ENCODE data around the gene DNAH6. TPM values are rescaled to one million over a fixed set of nuclear protein-coding genes. Genes with fewer than 3 reads are reported as not detected.
A peak's percentile ranks its signal among the peaks of the same experiment; 100 is the strongest.

Gene DNAH6
- total RNA-seq, 1 donor from 2014 or later = 0.52 TPM

GRCh38 chr2:84732897-84733778 lies 216.8 kb downstream of the DNAH6 start:
- TF ChIP-seq, protein P1, sequence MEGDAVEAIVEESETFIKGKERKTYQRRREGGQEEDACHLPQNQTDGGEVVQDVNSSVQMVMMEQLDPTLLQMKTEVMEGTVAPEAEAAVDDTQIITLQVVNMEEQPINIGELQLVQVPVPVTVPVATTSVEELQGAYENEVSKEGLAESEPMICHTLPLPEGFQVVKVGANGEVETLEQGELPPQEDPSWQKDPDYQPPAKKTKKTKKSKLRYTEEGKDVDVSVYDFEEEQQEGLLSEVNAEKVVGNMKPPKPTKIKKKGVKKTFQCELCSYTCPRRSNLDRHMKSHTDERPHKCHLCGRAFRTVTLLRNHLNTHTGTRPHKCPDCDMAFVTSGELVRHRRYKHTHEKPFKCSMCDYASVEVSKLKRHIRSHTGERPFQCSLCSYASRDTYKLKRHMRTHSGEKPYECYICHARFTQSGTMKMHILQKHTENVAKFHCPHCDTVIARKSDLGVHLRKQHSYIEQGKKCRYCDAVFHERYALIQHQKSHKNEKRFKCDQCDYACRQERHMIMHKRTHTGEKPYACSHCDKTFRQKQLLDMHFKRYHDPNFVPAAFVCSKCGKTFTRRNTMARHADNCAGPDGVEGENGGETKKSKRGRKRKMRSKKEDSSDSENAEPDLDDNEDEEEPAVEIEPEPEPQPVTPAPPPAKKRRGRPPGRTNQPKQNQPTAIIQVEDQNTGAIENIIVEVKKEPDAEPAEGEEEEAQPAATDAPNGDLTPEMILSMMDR (conservative IDR thresholded peaks at IDR 0.05; ENCODE audit: low read depth, low read length) = no peak
- no peak for DNase-seq (ENCODE audit: low read depth)
- H3K4me3 ChIP-seq (ENCODE audit: low read depth, low read length) = no peak overlapping the region

DNA sequence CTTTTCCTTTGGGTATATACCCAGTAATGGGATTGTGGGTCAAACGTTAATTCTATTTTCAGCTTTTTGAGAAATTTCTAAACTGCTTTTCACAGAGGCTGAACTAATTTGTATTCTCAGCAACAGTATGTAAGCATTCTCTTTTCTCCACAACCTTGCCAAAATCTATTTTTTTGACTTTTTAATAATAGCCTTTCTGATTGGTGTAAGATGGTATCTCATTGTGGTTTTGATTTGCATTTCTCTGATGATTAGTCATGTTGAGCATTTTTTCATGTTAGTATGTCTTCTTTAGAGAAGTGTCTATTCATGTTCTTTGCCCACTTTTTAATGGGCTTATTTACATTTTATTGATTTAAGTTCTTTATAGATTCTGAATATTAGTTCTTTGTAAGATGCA lies 219.1 kb downstream of the DNAH6 start:
- TF ChIP-seq, protein P1 (conservative IDR thresholded peaks at IDR 0.05; ENCODE audit: low read depth, low read length) = no peak
- no peak for DNase-seq (ENCODE audit: low read depth)
- H3K4me3 ChIP-seq (ENCODE audit: low read depth, low read length) = no peak overlapping the region

GRCh38 chr2:84741182-84741822 lies 225.0 kb downstream of the DNAH6 start:
- DNase-seq (ENCODE audit: low read depth) = no peak
- TF ChIP-seq, protein P1 (conservative IDR thresholded peaks at IDR 0.05; ENCODE audit: low read depth, low read length) = peak; percentile 30
- no peak overlapping the region for H3K4me3 ChIP-seq (ENCODE audit: low read depth, low read length)

DNA sequence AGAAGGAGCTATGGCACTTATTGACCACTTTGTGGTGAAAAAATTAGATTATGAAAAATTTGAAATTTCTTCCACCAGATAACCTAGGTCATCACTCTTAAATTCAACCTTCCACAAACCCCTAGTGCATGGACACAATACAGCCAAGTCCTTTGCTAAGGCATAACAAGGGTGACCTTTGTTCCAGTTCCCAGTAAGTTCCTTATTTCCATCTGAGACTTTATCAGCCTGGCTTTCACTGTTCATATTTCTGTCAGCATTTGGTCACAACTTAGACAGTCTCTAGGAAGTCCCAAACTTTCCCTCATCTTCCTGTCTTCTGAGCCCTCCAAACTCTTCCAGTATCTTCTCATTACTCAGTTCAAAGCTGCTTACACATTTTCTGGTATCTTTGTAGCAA lies 232.0 kb downstream of the DNAH6 start:
- H3K4me3 ChIP-seq (ENCODE audit: low read depth, low read length) = no peak overlapping the region
- no peak for DNase-seq (ENCODE audit: low read depth)
- TF ChIP-seq, protein P1 (conservative IDR thresholded peaks at IDR 0.05; ENCODE audit: low read depth, low read length) = no peak

GRCh38 chr2:84749442-84749841 lies 233.1 kb downstream of the DNAH6 start:
- no peak overlapping the region for H3K4me3 ChIP-seq (ENCODE audit: low read depth, low read length)
- no peak for DNase-seq (ENCODE audit: low read depth)

GRCh38 chr2:84755096-84755495 lies 238.8 kb downstream of the DNAH6 start:
- TF ChIP-seq, protein P1 (conservative IDR thresholded peaks at IDR 0.05; ENCODE audit: low read depth, low read length) = no peak
- DNase-seq (ENCODE audit: low read depth) = no peak
- no peak overlapping the region for H3K4me3 ChIP-seq (ENCODE audit: low read depth, low read length)

More at GRCh38 chr2:84749442-84749841, 233.1 kb downstream of the DNAH6 start:
- TF ChIP-seq, protein P1 (conservative IDR thresholded peaks at IDR 0.05; ENCODE audit: low read depth, low read length) = no peak
